Activated CD4-positive, alpha-beta T cell treated with anti-CD3 and anti-CD28 coated beads, Interleukin-2, amount 10 ng/mL, durations not matched to agents 7 days and 5 days (primary cell): ENCODE data around the gene RIPOR3. TPM values are rescaled to one million over a fixed set of nuclear protein-coding genes. Genes with fewer than 3 reads are reported as not detected.

Source experiments
- CTCF ChIA-PET: fragments of 350-600 bp; sonication (Branson Sonifier 250); formaldehyde crosslinking; loops from one replicate; lab custom pipeline; 2021; ENCODE audit warnings: antibody characterized with exemption; lab: Charles Lee
- POLR2A ChIA-PET: fragments of 350-600 bp; sonication (Branson Sonifier 250); formaldehyde crosslinking; loops from one replicate; lab custom pipeline; 2021; ENCODE audit warnings: antibody characterized with exemption; lab: Charles Lee
- DNase-seq: peaks from one replicate; pipeline ENCODE4 v3.0.0-alpha.2; 2020
- H3K27ac Mint-ChIP-seq: one replicate; pipeline ENCODE4 v1.8.0; 2021; ENCODE audit warnings: mild to moderate bottlenecking, moderate library complexity, mixed read lengths
- H3K27me3 Mint-ChIP-seq: one replicate; pipeline ENCODE4 v1.8.0; 2021; ENCODE audit warnings: mixed read lengths
- H3K36me3 Mint-ChIP-seq: one replicate; pipeline ENCODE4 v1.8.0; 2021; ENCODE audit warnings: low read depth, mixed read lengths
- H3K4me1 Mint-ChIP-seq: one replicate; pipeline ENCODE4 v1.8.0; 2021; ENCODE audit warnings: mixed read lengths
- H3K4me3 Mint-ChIP-seq: one replicate; pipeline ENCODE4 v1.8.0; 2021; ENCODE audit warnings: mild to moderate bottlenecking, moderate library complexity, mixed read lengths
- H3K9me3 Mint-ChIP-seq: one replicate; pipeline ENCODE4 v1.8.0; 2021; ENCODE audit warnings: mixed read lengths
- total RNA-seq, 2 experiments: library from RNA; stranded (reverse); gene quantifications; one replicate each; pipeline ENCODE4 v1.2.3, GENCODE V29; 2021

RIPOR3 gene, protein sequence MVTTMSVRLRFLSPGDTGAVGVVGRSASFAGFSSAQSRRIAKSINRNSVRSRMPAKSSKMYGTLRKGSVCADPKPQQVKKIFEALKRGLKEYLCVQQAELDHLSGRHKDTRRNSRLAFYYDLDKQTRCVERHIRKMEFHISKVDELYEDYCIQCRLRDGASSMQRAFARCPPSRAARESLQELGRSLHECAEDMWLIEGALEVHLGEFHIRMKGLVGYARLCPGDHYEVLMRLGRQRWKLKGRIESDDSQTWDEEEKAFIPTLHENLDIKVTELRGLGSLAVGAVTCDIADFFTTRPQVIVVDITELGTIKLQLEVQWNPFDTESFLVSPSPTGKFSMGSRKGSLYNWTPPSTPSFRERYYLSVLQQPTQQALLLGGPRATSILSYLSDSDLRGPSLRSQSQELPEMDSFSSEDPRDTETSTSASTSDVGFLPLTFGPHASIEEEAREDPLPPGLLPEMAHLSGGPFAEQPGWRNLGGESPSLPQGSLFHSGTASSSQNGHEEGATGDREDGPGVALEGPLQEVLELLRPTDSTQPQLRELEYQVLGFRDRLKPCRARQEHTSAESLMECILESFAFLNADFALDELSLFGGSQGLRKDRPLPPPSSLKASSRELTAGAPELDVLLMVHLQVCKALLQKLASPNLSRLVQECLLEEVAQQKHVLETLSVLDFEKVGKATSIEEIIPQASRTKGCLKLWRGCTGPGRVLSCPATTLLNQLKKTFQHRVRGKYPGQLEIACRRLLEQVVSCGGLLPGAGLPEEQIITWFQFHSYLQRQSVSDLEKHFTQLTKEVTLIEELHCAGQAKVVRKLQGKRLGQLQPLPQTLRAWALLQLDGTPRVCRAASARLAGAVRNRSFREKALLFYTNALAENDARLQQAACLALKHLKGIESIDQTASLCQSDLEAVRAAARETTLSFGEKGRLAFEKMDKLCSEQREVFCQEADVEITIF
- total RNA-seq: not detected

- no peak for DNase-seq
- H3K4me3 Mint-ChIP-seq: no peak within 1 kb of the TSS
- no peak within 1 kb of the TSS for H3K27ac Mint-ChIP-seq
These were observed at the start of gene RIPOR3 for GRCh38 chr20:50690650-50691572. Gene RIPOR3 (minus strand): TSS chr20:50691542. CDS start chr20:50691128, 414 bp downstream.

DNA sequence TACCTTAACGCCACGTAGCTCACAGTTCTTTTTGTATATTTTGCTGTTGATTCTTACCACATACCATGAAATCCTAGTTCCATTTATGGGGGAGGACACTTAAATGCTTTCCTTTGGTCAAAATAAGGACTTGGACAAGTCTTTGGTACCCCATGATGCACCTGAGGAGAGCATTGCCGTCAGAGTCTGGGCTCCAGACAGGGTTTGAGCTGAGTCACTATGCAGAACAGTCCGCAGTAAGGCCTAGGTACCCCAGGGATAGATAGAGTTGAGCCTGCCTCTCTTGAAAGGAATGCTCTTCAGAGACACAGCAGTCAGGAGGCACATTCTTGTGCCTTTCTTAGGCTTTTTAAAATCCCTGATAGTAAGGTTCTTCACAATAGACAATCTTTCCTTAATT lies 46.0 kb upstream of the RIPOR3 start:
- ChIA-PET CTCF (interaction anchor here (0.6 kb wide), 2 partner anchors 73 to 1752 kb away, joined by 3 read pairs; no protein-coding TSS in a partner anchor), POLR2A (no interaction called here)
- no peak for DNase-seq
- no peak overlapping the region for H3K4me3 Mint-ChIP-seq
- peaks cover 26% of the 10 kb centered on the region for H3K4me1 Mint-ChIP-seq
- H3K9me3 Mint-ChIP-seq: no peaks in the 10 kb centered on the region
- H3K27me3 Mint-ChIP-seq: no peaks in the 10 kb centered on the region
- H3K36me3 Mint-ChIP-seq: peaks cover 7% of the 10 kb centered on the region
- H3K27ac Mint-ChIP-seq: no peak overlapping the region

More at GRCh38 chr20:50690650-50691572, at the start of gene RIPOR3:
- CTCF ChIA-PET: interaction anchor here (0.6 to 1.2 kb wide), 2 partner anchors 10 to 166 kb away, joined by 3 read pairs; no protein-coding TSS in a partner anchor
- H3K9me3 Mint-ChIP-seq: no peaks in the 10 kb centered on the region
- H3K27me3 Mint-ChIP-seq: peaks cover 55% of the 10 kb centered on the region
- H3K4me1 Mint-ChIP-seq: peaks cover 7% of the 10 kb centered on the region
- H3K36me3 Mint-ChIP-seq: no peaks in the 10 kb centered on the region
- POLR2A ChIA-PET: no interaction called here

GRCh38 chr20:50735813-50736212 lies 44.5 kb upstream of the RIPOR3 start:
- Mint-ChIP-seq H3K4me3 (no peak overlapping the region), H3K27me3 (no peaks in the 10 kb centered on the region), H3K4me1 (peaks cover 24% of the 10 kb centered on the region), H3K27ac (no peak overlapping the region), H3K9me3 (no peaks in the 10 kb centered on the region), H3K36me3 (peaks cover 4% of the 10 kb centered on the region)
- no peak for DNase-seq
- CTCF ChIA-PET: no interaction called here
- POLR2A ChIA-PET: no interaction called here

DNA sequence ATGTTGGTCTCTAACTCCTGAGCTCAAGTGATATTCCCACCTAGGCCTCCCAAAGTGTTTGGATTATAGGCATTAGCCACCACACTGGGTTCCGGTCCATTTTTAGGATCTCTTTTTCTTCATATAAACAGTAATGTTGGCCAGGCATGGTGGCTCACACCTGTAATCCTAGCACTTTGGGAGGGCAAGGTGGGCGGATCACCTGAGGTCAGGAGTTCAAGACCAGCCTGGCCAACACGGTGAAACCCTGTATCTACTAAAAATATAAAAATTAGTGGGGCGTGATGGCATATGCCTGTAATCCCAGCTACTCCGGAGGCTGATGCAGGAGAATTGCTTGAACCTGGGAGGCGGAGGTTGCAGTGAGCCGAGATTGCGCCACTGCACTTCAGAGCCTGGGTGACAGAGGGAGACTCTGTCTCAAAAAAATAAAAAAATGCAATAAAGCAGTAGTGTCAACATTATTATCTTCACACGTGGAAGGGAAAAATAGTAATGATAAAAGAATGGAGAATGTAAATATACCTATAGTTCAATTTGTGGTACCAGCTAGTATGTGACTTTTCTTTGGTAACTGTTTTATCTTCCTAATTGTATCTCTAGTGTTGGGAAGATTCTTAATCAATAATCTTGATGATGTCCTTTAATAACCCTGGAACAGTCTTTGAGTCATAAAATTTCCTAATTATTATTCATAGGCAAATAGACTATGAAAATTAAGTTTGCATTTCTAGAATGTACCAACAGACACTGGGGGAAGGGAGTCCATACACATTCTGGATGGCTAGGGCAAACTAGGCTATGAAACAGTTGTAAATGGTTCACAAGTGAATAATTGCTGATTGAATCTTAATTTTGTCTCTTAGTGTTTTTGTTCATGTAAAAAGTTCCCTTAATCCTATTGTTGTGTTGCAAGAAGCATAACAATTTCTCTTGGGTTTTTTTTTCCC lies 43.7 kb upstream of the RIPOR3 start:
- Mint-ChIP-seq H3K4me1 (peaks cover 27% of the 10 kb centered on the region), H3K9me3 (no peaks in the 10 kb centered on the region), H3K27ac (no peak overlapping the region), H3K36me3 (peaks cover 4% of the 10 kb centered on the region), H3K4me3 (no peak overlapping the region), H3K27me3 (no peaks in the 10 kb centered on the region)
- CTCF ChIA-PET: interaction anchor here (0.6 to 1.9 kb wide), 4 partner anchors 10 to 266 kb away, joined by 3 to 8 read pairs (median 4); partner anchors contain the start of gene BCAS4
- DNase-seq: peak; percentile 1
- POLR2A ChIA-PET: no interaction called here

- Mint-ChIP-seq H3K27me3 (no peaks in the 10 kb centered on the region), H3K27ac (no peak overlapping the region), H3K9me3 (no peaks in the 10 kb centered on the region), H3K36me3 (peaks cover under 1% of the 10 kb centered on the region), H3K4me3 (no peak overlapping the region), H3K4me1 (peaks cover 24% of the 10 kb centered on the region)
- ChIA-PET CTCF (interaction anchor here (0.8 to 1.9 kb wide), 5 partner anchors 9 to 195 kb away, joined by 3 to 8 read pairs (median 5); partner anchors contain the start of gene BCAS4), POLR2A (no interaction called here)
- no peak for DNase-seq
These were observed 42.5 kb upstream of the RIPOR3 start for GRCh38 chr20:50733644-50734349.

GRCh38 chr20:50731930-50732690 lies 40.8 kb upstream of the RIPOR3 start:
- Mint-ChIP-seq H3K27ac (peak overlapping the region; percentile 92), H3K4me3 (peak overlapping the region; percentile 87), H3K9me3 (no peaks in the 10 kb centered on the region), H3K27me3 (no peaks in the 10 kb centered on the region), H3K4me1 (peaks cover 24% of the 10 kb centered on the region), H3K36me3 (no peaks in the 10 kb centered on the region)
- ChIA-PET CTCF (interaction anchor here (0.6 to 1.6 kb wide), 2 partner anchors 197 to 254 kb away, joined by 4 to 5 read pairs; no protein-coding TSS in a partner anchor), POLR2A (no interaction called here)
- DNase-seq: peak; percentile 8

- H3K27ac Mint-ChIP-seq: peak within 1 kb of the TSS; percentile 92
- peaks cover 24% of the 10 kb centered on the region for H3K4me1 Mint-ChIP-seq
- POLR2A ChIA-PET: no interaction called here
- H3K9me3 Mint-ChIP-seq: no peaks in the 10 kb centered on the region
- H3K27me3 Mint-ChIP-seq: no peaks in the 10 kb centered on the region
- peak within 1 kb of the TSS; percentile 87 for H3K4me3 Mint-ChIP-seq
- H3K36me3 Mint-ChIP-seq: no peaks in the 10 kb centered on the region
- CTCF ChIA-PET: interaction anchor here (0.6 kb wide), 1 partner anchor 253 kb away, joined by 4 read pairs; no protein-coding TSS in a partner anchor
- peak; percentile 99 for DNase-seq
These were observed 40.0 kb upstream of the RIPOR3 start, which contains the start of gene PARD6B for GRCh38 chr20:50731055-50731929. Gene PARD6B (plus strand): TSS chr20:50731580. CDS start chr20:50731787, 207 bp downstream.

DNA sequence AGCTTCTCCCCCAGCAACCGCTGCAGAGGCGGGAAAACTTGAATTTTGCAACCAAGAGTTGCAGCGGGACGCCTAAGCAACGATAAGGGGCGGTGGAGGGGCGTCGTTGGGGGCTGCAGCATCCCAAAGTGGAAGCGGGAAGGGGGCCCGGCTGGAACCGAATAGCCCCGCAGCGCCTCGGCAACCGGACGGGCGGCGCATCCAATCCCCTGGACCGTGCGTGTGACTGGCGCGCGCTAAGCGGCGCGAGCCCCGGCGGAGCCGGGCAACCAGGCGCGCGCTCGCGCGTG lies 39.4 kb upstream of the RIPOR3 start:
- POLR2A ChIA-PET: no interaction called here
- no peaks in the 10 kb centered on the region for H3K36me3 Mint-ChIP-seq
- no peaks in the 10 kb centered on the region for H3K27me3 Mint-ChIP-seq
- no peak for DNase-seq
- CTCF ChIA-PET: interaction anchor here (1.0 kb wide), 1 partner anchor 60 kb away, joined by 3 read pairs; no protein-coding TSS in a partner anchor
- peak overlapping the region; percentile 83 for H3K27ac Mint-ChIP-seq
- peaks cover 24% of the 10 kb centered on the region for H3K4me1 Mint-ChIP-seq
- peak overlapping the region; percentile 87 for H3K4me3 Mint-ChIP-seq
- no peaks in the 10 kb centered on the region for H3K9me3 Mint-ChIP-seq

- H3K27me3 Mint-ChIP-seq: no peaks in the 10 kb centered on the region
- H3K36me3 Mint-ChIP-seq: no peaks in the 10 kb centered on the region
- CTCF ChIA-PET: interaction anchor here (0.7 to 1.4 kb wide), 4 partner anchors 20 to 543 kb away, joined by 3 to 5 read pairs (median 3); no protein-coding TSS in a partner anchor
- POLR2A ChIA-PET: no interaction called here
- peak overlapping the region; percentile 83 for H3K27ac Mint-ChIP-seq
- DNase-seq: no peak
- H3K4me1 Mint-ChIP-seq: peaks cover 24% of the 10 kb centered on the region
- peak overlapping the region; percentile 87 for H3K4me3 Mint-ChIP-seq
- no peaks in the 10 kb centered on the region for H3K9me3 Mint-ChIP-seq
These were observed 38.8 kb upstream of the RIPOR3 start for GRCh38 chr20:50729901-50730764.
